BLaER1 (cell line): ENCODE data around the gene MARCHF6.

Experiments used
- H3K27ac ChIP-seq: shearing (Covaris generic); formaldehyde crosslinking; 2 replicates; pipeline ENCODE4 v1.8.1; 2022
- H3K27me3 ChIP-seq: shearing (Covaris generic); formaldehyde crosslinking; 2 replicates; pipeline ENCODE4 v1.8.1; 2022
- H3K36me3 ChIP-seq: shearing (Covaris generic); formaldehyde crosslinking; 2 replicates; pipeline ENCODE4 v1.8.1; 2022
- H3K4me1 ChIP-seq: shearing (Covaris generic); formaldehyde crosslinking; 2 replicates; pipeline ENCODE4 v1.8.1; 2022
- H3K4me2 ChIP-seq: shearing (Covaris generic); formaldehyde crosslinking; 2 replicates; pipeline ENCODE4 v1.8.1; 2022
- H3K4me3 ChIP-seq: shearing (Covaris generic); formaldehyde crosslinking; 2 replicates; pipeline ENCODE4 v1.8.1; 2022
- H3K9ac ChIP-seq: shearing (Covaris generic); formaldehyde crosslinking; 2 replicates; pipeline ENCODE4 v1.8.1; 2022
- H3K9me3 ChIP-seq: shearing (Covaris generic); formaldehyde crosslinking; 2 replicates; pipeline ENCODE4 v1.8.1; 2022
- H4K20me1 ChIP-seq: shearing (Covaris generic); formaldehyde crosslinking; 2 replicates; pipeline ENCODE4 v1.8.1; 2022
- Cebpa-rat ChIP-seq: shearing (Covaris generic); IDR thresholded peaks from 2 replicates; pipeline ENCODE4 v1.8.1; 2022

Gene MARCHF6

DNA sequence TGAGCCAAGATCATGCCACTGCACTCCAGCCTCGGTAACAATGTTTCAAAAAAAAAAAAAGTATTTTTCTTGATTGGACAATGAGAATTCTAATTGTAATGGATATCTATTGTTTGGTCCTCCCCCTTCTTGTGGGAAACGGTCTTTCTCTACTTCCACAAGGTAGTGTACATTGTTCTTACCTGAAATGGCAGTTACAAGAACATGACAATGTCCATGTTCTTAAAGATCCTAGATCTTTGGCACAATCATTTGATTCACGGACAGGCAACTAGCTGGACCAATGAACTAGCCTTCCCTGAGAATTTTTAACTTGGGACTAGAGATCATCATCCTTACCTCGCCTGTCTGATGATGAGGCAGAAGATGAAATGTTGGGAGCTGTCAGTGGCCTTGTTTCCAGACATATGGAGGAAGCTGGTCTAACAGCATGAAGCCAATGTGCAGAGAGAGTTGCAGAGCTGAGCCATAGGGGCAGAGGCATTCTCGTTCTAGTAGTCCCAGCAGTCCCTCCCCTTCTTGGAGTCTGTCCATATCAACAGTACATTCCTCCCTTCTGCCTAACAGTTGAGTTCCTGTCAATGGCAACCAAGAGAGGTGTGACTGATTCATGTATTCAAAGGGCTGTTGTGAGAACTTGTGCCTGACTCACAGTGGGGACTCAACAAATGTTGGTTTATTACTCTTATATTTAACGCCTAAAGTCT is 2.1 kb upstream of the MARCHF6 start:
- Histone ChIP-seq H3K27ac (no peak overlapping the region), H3K4me2 (peak overlapping the region; percentile 89; the same call in 1 of the 2 replicates), H3K4me1 (peaks cover 28% of the 10 kb centered on the region), H4K20me1 (peaks cover 23% of the 10 kb centered on the region), H3K9ac (no peak overlapping the region), H3K4me3 (no peak overlapping the region), H3K36me3 (no peaks in the 10 kb centered on the region), H3K9me3 (no peaks in the 10 kb centered on the region), H3K27me3 (no peaks in the 10 kb centered on the region)
- no peak for TF ChIP-seq Cebpa-rat

DNA sequence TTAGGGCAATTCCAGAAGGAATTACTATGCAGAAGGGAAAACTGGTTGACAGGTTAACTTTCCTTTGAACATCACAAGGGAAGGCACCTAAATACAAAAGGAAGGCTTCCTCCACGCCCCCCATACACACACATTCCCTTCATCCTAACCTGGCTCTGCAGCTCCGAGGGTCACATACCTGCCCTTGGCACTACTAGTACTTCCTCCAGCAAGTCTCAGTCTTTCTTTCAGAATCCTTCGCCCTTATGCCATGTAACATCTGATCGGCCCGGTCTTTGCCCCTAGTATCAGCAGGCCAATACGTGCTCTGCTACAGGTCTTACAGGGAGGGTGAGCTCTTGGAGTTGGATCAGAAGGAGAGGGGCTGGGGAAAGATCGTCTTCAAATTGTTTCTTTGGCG is 1.6 kb upstream of the MARCHF6 start:
- Histone ChIP-seq H3K27me3 (no peaks in the 10 kb centered on the region), H3K4me1 (peaks cover 34% of the 10 kb centered on the region), H4K20me1 (peaks cover 29% of the 10 kb centered on the region), H3K36me3 (no peaks in the 10 kb centered on the region), H3K9me3 (no peaks in the 10 kb centered on the region), H3K4me3 (no peak overlapping the region; the same call in 1 of the 2 replicates), H3K9ac (peak overlapping the region; percentile 94), H3K27ac (no peak overlapping the region), H3K4me2 (peak overlapping the region; percentile 89)
- no peak for TF ChIP-seq Cebpa-rat

DNA sequence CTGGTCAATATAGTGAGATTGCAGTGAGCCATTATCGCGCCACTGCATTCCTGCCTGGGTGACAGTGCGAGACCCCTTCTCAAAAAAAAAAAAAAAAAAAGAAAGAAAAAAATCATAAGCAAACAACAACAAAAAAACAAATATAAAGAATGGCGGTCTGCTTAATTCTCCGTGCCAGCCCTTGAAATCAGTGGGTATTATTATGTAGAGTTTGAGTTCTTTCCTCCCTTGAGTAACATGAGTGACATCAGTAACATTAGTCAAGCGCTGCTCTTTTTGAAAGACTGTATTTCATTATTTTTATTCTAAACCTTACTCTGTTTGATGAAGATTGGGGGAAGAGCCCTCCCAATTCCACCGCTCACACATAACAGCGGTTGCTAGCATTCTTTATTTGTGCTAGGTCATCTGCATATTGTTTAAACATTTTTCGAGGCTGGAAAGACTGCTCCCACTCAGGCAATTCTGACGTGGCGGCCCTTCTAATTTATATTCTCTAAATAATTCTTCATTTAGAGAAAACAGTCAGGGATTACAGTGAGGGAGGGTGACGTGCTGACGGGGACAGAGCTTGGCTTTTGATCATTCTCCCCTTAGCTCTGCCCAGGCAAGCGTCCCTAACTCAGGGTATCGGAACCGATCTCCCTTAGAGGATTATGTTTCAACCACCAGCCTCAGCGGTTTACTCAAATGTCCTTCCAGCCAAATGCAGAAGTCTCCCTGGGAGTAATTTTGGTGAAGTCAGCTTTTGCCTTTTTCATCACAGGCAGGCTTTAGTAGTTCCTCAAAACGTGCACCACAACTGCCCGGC is 860 bp upstream of the MARCHF6 start:
- peaks cover 41% of the 10 kb centered on the region for H3K4me1 ChIP-seq
- TF ChIP-seq Cebpa-rat: no peak
- peak overlapping the region; percentile 89 for H3K4me2 ChIP-seq
- peak overlapping the region; percentile 94 for H3K9ac ChIP-seq
- H3K36me3 ChIP-seq: no peaks in the 10 kb centered on the region
- H3K27ac ChIP-seq: peak overlapping the region; percentile 96
- H4K20me1 ChIP-seq: peaks cover 36% of the 10 kb centered on the region
- H3K27me3 ChIP-seq: no peaks in the 10 kb centered on the region
- no peaks in the 10 kb centered on the region for H3K9me3 ChIP-seq
- peak overlapping the region; percentile 92 for H3K4me3 ChIP-seq

DNA sequence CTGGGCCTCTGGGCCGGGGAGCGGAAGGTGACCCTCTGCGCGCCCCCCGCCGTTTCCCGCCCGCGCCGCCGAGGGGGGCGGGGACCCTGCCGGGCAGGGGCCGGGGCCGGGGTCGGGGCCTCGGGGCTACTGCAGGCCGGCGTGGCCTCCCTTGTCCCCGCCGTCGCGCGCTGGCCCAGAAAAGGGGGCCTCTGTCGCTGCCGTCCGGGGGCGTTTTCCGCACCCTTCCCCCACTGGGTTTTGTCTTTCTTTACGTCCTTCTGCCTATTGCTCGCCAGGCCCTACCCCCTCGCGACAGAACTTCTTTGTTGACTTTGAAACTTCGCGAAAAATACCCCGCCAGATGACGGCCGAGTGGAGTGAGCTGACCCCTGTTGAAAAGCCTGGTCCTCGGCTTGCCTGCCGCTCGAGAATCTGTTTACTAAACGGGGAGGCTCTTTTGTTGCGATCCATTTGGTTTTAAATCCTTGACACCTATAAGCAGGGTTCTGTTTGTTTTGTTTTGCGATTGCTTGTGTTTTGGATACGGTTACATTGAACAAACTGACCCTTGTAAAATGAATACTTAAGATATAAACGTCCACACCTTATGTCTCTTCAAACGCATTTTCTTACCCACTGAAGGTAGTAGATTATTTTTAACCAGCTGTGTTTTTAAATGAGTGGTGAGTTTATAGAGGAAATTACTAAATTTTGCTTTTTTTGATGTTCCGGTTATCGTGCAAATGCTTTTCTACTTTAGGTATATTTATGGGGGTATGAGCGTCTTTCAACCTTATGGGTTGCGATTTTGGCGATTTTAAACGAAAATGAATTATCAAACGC is 765 bp downstream of the MARCHF6 start:
- TF ChIP-seq Cebpa-rat: no peak
- peak overlapping the region; percentile 94 for H3K9ac ChIP-seq
- H3K27me3 ChIP-seq: no peaks in the 10 kb centered on the region
- peak overlapping the region; percentile 96 for H3K27ac ChIP-seq
- peak overlapping the region; percentile 92 for H3K4me3 ChIP-seq
- H3K4me1 ChIP-seq: peaks cover 47% of the 10 kb centered on the region
- no peaks in the 10 kb centered on the region for H3K36me3 ChIP-seq
- H4K20me1 ChIP-seq: peaks cover 52% of the 10 kb centered on the region
- peak overlapping the region; percentile 89 for H3K4me2 ChIP-seq
- H3K9me3 ChIP-seq: no peaks in the 10 kb centered on the region

DNA sequence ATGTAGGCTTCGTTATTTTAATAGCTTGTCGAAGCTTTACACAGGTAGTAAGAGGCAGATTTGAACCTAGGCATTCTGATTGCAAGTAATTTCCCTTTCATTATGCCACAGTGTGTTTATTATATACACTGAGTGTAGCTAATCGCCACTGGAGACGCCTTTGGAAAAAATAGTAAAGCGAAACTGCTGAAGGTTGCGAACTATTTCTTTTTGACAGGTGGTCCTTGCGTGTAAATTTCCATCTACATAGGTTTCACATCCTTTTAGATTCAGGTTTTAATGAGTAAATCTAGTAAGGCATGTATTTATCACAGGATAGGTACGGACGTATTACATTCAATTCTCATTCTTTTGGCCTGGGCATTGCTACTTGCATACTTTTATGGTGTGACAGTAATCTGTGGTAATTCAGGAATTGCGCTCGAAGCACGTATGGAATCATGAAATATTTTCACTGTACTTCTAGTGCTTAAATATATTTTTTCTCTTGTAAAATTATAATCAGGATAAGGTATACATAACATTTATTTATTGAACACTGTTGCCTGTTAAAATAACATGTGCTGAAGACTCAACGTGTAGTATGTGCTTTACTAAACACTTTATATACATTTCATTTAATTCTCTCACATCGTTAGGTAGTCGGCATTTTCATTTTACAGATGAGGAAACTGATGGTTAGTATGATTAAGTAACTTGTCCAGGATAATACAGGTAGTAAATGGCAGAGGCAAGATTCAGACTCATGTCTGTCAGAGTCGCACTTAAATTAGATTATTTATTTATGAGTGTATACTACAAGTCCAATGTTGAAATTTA is 1.8 kb downstream of the MARCHF6 start:
- H3K4me2 ChIP-seq: peak overlapping the region; percentile 89
- peak overlapping the region; percentile 92 for H3K4me3 ChIP-seq
- H3K27me3 ChIP-seq: no peaks in the 10 kb centered on the region
- peak overlapping the region; percentile 94 for H3K9ac ChIP-seq
- no peak for TF ChIP-seq Cebpa-rat
- H3K27ac ChIP-seq: peak overlapping the region; percentile 96
- peaks cover 9% of the 10 kb centered on the region; the same call in 1 of the 2 replicates for H3K36me3 ChIP-seq
- H4K20me1 ChIP-seq: peaks cover 62% of the 10 kb centered on the region
- H3K4me1 ChIP-seq: peaks cover 50% of the 10 kb centered on the region
- peaks cover 5% of the 10 kb centered on the region for H3K9me3 ChIP-seq

DNA sequence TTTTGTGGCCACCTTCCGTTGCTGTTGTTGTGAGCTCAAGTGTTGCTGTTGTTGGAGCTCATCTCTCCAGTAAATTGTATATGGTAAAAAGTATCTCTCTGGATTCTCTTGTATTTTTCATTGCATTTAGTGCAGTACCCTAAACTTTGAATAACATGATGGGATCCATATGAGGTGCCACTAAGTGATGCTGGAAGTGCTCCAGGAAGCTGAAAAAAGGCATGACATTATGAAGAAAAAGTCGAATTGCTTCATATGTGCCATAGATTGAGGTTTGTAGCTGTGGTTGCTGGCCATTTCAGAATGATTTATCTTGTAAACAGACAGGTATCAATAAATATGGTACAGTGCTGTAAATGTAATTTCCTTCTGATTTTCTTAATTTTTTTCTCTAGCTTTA is 5.5 kb downstream of the MARCHF6 start:
- no peaks in the 10 kb centered on the region for H3K27me3 ChIP-seq
- peaks cover 40% of the 10 kb centered on the region for H3K4me1 ChIP-seq
- H3K9me3 ChIP-seq: peaks cover 6% of the 10 kb centered on the region
- H3K9ac ChIP-seq: no peak overlapping the region
- no peak for TF ChIP-seq Cebpa-rat
- peaks cover 23% of the 10 kb centered on the region; the same call in 1 of the 2 replicates for H3K36me3 ChIP-seq
- no peak overlapping the region for H3K27ac ChIP-seq
- no peak overlapping the region for H3K4me3 ChIP-seq
- H3K4me2 ChIP-seq: no peak overlapping the region
- H4K20me1 ChIP-seq: peaks cover 100% of the 10 kb centered on the region

DNA sequence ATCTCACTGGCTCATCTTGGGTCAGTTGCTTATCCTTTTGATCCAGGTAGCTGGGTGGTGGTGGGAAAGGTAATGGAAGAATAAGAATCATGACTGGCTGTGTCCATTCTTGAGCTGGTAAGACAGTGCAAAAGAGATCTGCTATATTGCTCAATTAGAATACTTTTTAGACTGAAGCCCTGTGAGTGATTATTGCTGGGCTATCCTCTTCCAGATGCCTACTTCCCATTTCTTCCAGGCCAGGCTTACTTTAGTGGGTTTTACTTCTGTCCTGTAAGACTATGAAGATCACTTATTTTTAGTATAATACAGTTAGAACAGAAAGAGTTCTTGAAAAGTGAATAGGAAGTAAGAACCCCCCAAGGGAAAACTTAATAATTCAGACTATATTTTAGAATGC is 7.2 kb downstream of the MARCHF6 start:
- Histone ChIP-seq H3K36me3 (peaks cover 39% of the 10 kb centered on the region), H3K27me3 (no peaks in the 10 kb centered on the region), H3K9ac (no peak overlapping the region), H3K4me2 (peak overlapping the region; percentile 17), H3K27ac (no peak overlapping the region), H3K4me3 (no peak overlapping the region), H3K9me3 (peaks cover 9% of the 10 kb centered on the region), H3K4me1 (peaks cover 33% of the 10 kb centered on the region), H4K20me1 (peaks cover 100% of the 10 kb centered on the region)
- TF ChIP-seq Cebpa-rat: no peak

DNA sequence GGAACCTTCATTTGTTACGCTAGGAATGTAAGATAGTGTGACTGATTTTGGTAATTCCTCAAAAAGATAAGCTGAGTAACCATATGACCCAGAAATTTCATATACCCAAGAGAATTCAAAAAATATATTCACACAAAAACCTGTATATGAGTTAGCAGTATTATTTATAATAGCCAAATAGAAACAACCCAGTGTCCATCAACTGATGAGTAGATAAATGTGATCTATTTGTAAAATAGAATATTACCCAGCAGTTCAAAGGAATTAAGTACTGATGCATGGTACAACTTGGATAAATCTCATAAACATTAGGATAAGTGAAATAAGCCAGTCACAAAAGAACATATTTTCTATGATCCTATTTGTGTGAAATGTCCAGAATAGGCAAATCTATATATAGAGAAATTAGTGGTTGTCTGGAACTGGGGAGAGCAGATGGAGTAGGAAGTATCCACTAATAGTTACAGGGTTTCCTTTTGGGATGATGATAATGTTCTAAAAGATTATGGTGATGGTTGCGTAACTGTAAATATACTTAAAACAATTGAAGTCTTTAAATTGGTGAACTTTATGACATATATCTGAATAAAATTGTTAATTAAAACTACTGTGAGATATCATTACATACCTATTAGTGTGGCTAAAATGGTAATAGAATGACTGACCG is 10.2 kb downstream of the MARCHF6 start:
- no peak for TF ChIP-seq Cebpa-rat
- no peak overlapping the region for H3K4me3 ChIP-seq
- peaks cover 62% of the 10 kb centered on the region for H3K36me3 ChIP-seq
- no peaks in the 10 kb centered on the region for H3K27me3 ChIP-seq
- H3K9me3 ChIP-seq: peaks cover 29% of the 10 kb centered on the region
- peaks cover 11% of the 10 kb centered on the region for H3K4me1 ChIP-seq
- H3K27ac ChIP-seq: no peak overlapping the region
- H4K20me1 ChIP-seq: peaks cover 100% of the 10 kb centered on the region
- H3K9ac ChIP-seq: no peak overlapping the region
- no peak overlapping the region for H3K4me2 ChIP-seq
